Hematopoietic multipotent progenitor cell treated with erythropoietin and hydrocortisone succinate and interleukin-3 and kit ligand, for 6 days (in vitro differentiated cells): ENCODE measurements around the gene NMRK2.

ENCODE experiments used
- DNase-seq: peaks from one replicate; pipeline ENCODE4 v3.0.0-alpha.2; 2015

NMRK2 gene

DNA sequence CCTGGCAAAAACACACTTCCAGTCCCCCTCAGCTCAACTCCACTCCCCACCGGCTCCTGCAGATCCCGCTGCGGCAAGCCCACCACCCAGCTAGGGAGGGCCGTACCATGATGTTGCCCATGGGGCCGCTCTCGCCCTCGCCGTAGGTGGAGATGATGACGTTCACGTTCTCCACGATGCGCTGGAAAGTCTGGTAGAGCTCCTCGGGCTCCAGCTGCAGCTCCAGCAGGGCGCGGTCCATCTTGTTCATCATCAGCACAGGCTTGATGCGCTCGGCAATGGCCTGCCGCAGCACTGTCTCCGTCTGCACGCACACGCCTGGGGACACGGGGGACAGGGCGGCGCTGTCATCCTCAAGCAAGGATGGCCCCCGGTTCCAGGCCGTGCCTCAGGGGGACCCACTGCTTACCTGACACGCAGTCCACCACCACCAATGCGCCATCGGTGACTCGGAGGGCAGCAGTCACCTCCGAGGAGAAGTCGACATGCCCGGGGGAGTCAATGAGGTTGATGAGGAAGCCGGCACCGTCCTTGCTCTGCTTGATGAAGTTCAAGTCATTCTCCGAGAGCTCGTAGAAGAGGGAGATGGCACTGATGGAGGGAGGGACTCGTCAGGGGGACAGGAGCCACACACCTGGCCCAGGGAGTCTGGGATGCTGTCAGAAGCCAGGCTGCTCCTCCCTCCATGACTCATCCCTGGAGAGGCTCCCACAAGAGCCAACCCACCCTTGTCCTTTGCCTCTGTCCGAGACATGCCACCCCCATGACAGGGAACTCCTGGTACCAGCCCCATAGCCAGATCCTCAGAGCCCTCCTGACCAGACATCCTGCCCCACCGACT lies 50.1 kb downstream of the NMRK2 start:
- DNase-seq = no peak

DNA sequence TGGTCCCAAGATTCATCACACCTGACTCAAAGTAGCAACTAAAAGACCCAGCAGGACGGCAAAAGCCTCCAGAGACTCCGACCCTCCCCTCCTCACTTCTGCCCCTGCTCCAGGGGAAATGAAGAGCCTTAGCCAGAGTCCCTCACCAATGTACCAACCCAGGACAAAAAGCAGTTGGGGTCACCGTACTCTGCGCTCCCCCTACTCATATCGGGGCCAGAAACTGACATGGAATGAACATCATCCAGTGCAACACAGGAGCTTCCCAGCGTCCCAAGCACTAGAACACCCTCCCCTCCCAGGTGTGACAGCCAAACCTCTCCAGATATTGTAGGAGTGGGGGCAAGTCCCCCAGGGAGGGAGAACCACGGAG lies 50.7 kb downstream of the NMRK2 start:
- no peak for DNase-seq

DNA sequence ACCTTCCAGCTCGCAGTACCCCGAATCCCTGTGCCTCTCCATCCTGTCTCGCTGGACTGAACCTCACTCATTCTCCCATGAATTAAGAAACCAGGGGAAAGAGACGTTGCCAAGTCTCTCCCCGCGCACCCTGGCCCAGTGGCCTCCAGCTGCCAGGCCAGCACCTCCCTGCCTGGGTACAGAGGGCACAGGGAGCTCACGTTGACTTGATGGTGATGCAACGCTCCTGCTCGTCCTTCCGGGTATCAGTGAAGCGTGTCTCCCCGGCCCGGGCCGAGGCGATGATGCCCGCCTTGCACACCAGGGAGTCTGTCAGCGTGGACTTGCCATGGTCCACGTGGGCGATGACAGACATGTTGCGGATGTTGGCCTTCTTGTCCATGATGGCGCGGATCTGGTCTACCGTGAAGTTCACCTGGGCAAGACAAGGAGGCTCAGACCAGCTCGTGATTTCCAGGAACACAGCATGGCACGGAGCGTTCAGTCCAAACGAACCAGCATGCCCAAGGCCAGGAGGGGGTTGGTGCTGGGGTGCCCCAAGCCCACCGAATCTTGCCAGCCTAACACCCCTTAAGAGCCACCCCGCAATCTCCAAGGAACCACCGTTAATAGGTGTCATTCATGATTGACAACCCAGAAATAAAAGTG lies 51.2 kb downstream of the NMRK2 start:
- no peak for DNase-seq

DNA sequence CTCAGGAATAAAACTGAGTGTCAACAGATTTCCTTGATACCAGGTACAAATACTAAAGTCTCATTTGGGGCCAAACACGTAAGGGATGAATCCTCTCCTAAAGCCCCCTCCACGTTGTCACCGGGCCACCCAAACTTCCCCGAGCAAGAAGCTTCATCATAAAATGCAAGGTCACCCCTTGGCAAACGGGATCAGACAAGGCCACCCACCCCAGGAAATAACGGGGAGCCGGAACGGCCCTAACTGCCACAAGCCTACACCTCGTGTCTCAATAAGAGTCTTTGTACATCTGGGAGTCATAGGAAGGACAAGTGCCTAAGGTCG lies 51.7 kb downstream of the NMRK2 start:
- no peak for DNase-seq

DNA sequence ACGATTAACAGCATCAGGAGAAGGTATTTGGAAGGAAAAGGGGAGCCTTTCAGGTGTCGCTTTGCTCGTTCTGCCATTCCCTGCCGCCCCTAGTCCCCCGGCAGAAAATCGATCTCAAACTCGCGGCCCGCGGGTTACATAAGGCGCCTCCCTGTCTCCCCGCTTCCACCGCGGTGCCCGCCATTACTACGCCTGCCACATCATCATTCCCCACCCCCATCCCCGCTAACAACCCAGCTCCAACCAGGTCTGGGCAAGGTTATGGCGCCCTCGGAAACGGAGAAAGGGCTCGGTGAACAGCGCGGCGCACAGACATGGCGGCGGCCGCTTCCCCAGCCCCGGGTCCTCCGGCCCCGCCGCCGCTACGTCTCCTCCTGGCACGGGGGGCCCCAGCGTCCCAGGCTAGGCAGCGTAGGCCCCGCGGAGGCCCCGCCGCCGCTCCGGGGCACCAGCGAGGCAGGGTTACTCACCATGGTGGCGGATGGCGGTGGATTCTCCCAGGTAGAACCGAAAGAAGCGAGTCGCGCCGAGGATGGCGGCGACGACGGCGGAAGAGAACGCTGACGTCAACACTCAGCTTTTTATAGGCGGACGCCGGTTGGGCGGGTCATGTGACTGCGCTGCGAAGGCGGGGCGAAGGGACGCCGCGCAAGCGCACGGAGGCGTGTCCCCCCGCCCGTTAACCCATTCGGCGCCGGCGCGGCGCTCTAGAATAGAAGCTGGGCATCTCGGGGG lies 52.2 kb downstream of the NMRK2 start, which contains the start of gene EEF2:
TSS of gene EEF2 (minus strand) at position 556 of the 735 bp plus-strand sequence. CDS start at position 473, 83 bp downstream.
- peak; percentile 96 for DNase-seq

DNA sequence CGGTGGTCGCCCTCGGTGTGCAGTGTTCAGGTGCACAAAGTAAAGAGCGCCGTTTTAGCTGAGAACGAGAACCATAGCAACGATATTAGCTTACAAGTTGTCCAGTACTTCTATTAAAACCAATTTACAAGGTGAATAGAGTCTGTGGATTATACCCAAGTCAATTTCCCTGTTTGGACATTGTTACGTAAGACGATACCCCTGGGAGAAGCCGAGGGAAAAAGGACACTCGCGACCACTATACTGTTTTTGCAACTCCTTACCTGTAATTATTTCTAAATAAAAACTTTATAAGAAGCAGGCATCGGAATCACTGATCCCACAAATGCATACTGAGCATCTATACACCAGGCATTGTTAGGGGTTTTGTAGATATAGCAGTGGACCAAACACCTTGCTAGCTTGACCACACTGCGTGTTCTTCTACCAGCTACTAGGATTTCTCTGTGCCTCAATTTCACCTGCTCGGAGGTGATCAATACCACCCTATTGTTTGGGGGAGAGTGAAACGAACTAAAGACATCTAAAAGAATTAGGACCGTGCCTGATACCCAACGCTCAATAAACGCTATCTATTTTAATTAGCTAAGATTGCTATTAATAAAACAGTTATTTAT lies 52.9 kb downstream of the NMRK2 start:
- DNase-seq = no peak

DNA sequence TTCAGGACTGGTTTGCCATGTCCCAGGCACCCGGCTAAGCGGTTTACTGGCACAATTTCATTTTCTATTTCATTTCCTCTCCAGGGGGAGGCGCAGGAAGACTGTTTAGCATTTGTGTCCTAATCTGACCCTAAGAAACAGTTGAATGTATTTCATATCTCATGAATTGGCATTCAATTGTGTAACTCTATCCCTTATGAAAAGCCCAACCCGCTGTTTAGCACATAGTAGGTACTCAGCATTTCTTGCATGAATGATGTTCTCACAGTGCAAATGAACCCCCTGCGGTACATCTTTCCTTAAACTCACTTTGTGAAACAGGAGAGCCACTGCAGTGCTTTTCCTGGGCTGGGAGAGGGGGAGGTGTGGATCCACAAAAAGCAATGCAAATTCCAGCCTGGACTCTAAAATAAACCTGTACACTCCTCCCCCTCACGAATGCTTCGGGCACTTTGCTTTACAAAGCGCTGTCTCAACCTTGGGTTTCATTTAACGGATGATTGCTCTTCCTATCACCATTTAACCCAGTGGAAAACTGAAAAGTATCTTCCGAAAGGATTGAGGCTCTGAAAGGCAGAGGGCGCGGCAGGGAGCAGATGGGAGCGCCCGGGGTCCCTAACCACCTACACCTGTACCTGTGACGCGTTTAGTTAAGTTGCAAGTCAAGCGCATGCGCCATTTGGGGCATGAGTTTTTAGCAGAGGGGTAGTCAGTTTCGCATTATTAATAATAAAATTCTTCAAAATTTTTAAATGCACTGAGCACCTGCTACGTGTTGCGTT lies 53.6 kb downstream of the NMRK2 start:
- peak; percentile 95 for DNase-seq

DNA sequence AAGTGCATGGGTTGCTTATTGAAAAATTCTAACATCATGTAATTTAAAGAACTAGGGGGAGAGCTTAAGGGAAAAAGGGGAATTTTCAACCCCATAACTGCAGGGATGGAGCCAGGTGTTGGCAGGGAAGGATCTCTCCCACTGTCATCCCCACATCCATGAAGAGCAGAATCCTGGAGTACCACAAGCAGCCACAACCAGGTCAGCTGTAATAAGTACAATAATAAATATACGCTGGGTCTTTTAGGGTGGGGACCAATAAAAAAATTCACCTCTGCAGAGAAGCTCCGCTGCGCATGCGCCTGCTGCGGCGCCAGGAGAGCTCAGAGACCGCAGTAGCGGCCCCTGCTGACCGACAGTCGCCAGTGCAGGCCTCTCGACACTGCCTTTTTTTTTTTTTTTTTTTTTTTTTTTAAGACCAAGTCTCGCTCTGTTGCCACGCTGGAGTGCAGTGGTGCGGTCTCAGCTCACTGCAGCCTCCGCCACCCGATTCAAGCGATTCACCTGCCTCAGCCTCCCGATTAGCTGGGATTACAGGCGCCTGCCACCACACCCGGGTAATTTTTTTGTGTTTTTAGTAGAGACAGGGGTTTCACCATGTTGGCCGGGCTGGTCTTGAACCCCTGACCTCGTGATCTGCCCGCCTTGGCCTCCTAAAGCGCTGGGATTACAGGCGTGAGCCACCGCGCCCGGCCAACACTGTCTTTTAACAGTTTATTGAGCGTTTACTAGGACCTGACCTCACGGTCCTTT lies 54.9 kb downstream of the NMRK2 start:
- DNase-seq = peak; percentile 96

DNA sequence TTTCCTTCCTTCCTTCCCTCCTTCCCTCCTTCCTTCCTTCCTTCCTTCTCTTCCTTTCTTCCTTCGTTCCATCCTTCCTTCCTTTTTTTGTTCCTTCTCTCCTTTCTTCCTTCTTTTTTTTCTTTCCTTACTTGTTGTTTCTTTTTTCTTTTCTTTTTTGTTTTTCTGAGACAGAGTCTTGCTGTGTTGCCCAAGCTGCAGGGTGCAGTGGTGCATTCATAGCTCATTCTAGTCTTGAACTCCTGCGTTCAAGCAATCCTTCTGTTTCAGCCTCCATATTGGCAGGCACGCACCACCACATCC lies 57.9 kb downstream of the NMRK2 start:
- DNase-seq = no peak
